Measurements from ENCODE around the gene CHRNB2. TPM values are rescaled to one million over a fixed set of nuclear protein-coding genes. Genes with fewer than 3 reads are reported as not detected.

CHRNB2 gene
- total and polyA plus RNA-seq, 2 of the 8 experiments (the other 6 are each of a cell fraction or from before 2014, with no cell fraction given), result 3.1 to 4.1 TPM

- H2AFZ ChIP-seq (ENCODE audit: low read length), result no peak overlapping the region
- H4K5ac ChIP-seq (ENCODE audit: insufficient read length, low read depth, low read length), result no peak overlapping the region
- ChIA-PET CTCF (ENCODE audit: partially characterized antibody) (no interaction called here), POLR2A (ENCODE audit: partially characterized antibody) (no interaction called here)
- no peak overlapping the region for H3K4me3 ChIP-seq (ENCODE audit: extremely low read depth in 1 of 4, insufficient read depth in 2 of 4, low read depth in 3 of 4, low read length in 4 of 4)
- no peak overlapping the region for H2BK12ac ChIP-seq (ENCODE audit: low read depth, low read length)
- H4K91ac ChIP-seq (replicated peaks; ENCODE audit: insufficient read length, low read length), result no peak overlapping the region
- H3K79me2 ChIP-seq (ENCODE audit: control insufficient read depth in 1 of 2, insufficient read depth in 2 of 2, low read length in 2 of 2), result no peaks in the 10 kb centered on the region
- no peak overlapping the region for H2BK20ac ChIP-seq (ENCODE audit: low read length)
- WGBS, 2 experiments (ENCODE audit: extremely low coverage in 1 of 2, insufficient coverage in 1 of 2, insufficient read length in 1 of 2, insufficient replicate concordance in 2 of 2, low coverage in 1 of 2, low lambda C conversion rate in 2 of 2, missing lambda C conversion rate in 1 of 2), result 77% methylated on average over 6 of the region's 6 CpGs; no CpG with 5 or more reads in 1 of the 2 experiments
- H3K14ac ChIP-seq (ENCODE audit: insufficient read length), result no peak overlapping the region
- no peaks in the 10 kb centered on the region for H4K20me1 ChIP-seq (replicated peaks in 1 of 2; ENCODE audit: control insufficient read depth in 1 of 2, insufficient read depth in 2 of 2, low read length in 2 of 2)
- H3K4me1 ChIP-seq (replicated peaks in 1 of 4; ENCODE audit: control insufficient read depth in 3 of 4, insufficient read depth in 4 of 4, low read length in 3 of 4), result no peaks in the 10 kb centered on the region
- no peaks in the 10 kb centered on the region; a peak in 1 of 7 replicates for H3K27me3 ChIP-seq (replicated peaks in 1 of 4; ENCODE audit: control insufficient read depth in 3 of 4, extremely low read depth in 1 of 4, insufficient read depth in 3 of 4, low read length in 3 of 4)
- H2BK15ac ChIP-seq (ENCODE audit: low read length), result no peak overlapping the region
- no peak for TF ChIP-seq RNF2 (IDR thresholded peaks at IDR 0.05; ENCODE audit: borderline replicate concordance, low read depth, low read length, missing control alignments, poor library complexity, severe bottlenecking)
- TF ChIP-seq TAF7 (optimal IDR thresholded peaks at IDR 0.05; ENCODE audit: borderline replicate concordance, low read depth, low read length), result no peak
- TF ChIP-seq EZH2 (IDR thresholded peaks at IDR 0.05; ENCODE audit: low read depth, low read length, severe bottlenecking), result no peak
- TF ChIP-seq ATF3 (IDR thresholded peaks at IDR 0.05; ENCODE audit: insufficient read depth, low read depth, low read length), result no peak
- TF ChIP-seq CBX5 (IDR thresholded peaks at IDR 0.05; ENCODE audit: low read depth, low read length), result no peak
- TF ChIP-seq ASH2L (IDR thresholded peaks at IDR 0.05; ENCODE audit: low read length), result no peak
- no peak for TF ChIP-seq KDM4A (IDR thresholded peaks at IDR 0.05; ENCODE audit: low read depth, low read length, severe bottlenecking)
- no peak for TF ChIP-seq CTCF (IDR thresholded peaks at IDR 0.05; ENCODE audit: control extremely low read depth in 1 of 3, insufficient read depth in 1 of 3, low read depth in 1 of 3, low read length in 3 of 3)
- no peak for TF ChIP-seq CEBPB (IDR thresholded peaks at IDR 0.05; ENCODE audit: low read depth, low read length)
- TF ChIP-seq FOSL1 (IDR thresholded peaks at IDR 0.05; ENCODE audit: insufficient read depth, low read depth, low read length), result no peak
- TF ChIP-seq KDM5A (IDR thresholded peaks at IDR 0.05; ENCODE audit: low read length), result no peak
- H4K8ac ChIP-seq (ENCODE audit: extremely low read depth, insufficient read depth, low read length), result no peak overlapping the region
- no peaks in the 10 kb centered on the region for H3K79me1 ChIP-seq (ENCODE audit: low read depth, low read length)
- no peak overlapping the region for H3K4me2 ChIP-seq (ENCODE audit: insufficient read depth in 1 of 2, low read depth in 2 of 2, low read length in 2 of 2)
- no peaks in the 10 kb centered on the region for H3K23me2 ChIP-seq (ENCODE audit: low read depth, low read length)
- H3K56ac ChIP-seq (replicated peaks; ENCODE audit: insufficient read length, low read depth, low read length), result no peak overlapping the region
- no peak for DNase-seq (ENCODE audit: low read depth in 1 of 2, low spot score in 2 of 2)
- H3K18ac ChIP-seq (ENCODE audit: extremely low read depth, low read length), result no peak overlapping the region
- H3K9ac ChIP-seq (replicated peaks in 1 of 4; ENCODE audit: extremely low read depth in 1 of 4, low read depth in 3 of 4, low read length in 3 of 4), result no peak overlapping the region
- H3K36me3 ChIP-seq (ENCODE audit: control insufficient read depth in 2 of 4, insufficient read depth in 4 of 4, low read length in 3 of 4), result no peaks in the 10 kb centered on the region
- no peak overlapping the region for H3K4ac ChIP-seq (replicated peaks; ENCODE audit: insufficient read length, low read depth, low read length)
- H3K27ac ChIP-seq (ENCODE audit: low read depth, low read length), result no peak overlapping the region
- H2BK5ac ChIP-seq (ENCODE audit: low read depth, low read length), result no peak overlapping the region
- H2AK5ac ChIP-seq (ENCODE audit: low read depth, low read length), result no peak overlapping the region
- peaks cover 0 to 4% of the 10 kb centered on the region in 2 experiments; a peak in 1 of 4 replicates for H3K9me3 ChIP-seq (ENCODE audit: insufficient read depth in 2 of 2, low read depth in 1 of 2, low read length in 1 of 2)
- no peak overlapping the region for H2BK120ac ChIP-seq (replicated peaks; ENCODE audit: low read depth, low read length)
- FAIRE-seq, result no peak
- H3K23ac ChIP-seq (ENCODE audit: insufficient read length), result no peak overlapping the region
Observed at GRCh38 chr1:154527192-154527591, 40.4 kb upstream of the CHRNB2 start.

Measured in H1 (cell line).